GM23338 (cell line): ENCODE measurements around the gene NTM.

Experiments
- CREB1 ChIP-seq: fragments of 250-450 bp; sonication (Bioruptor Pico); IDR thresholded peaks from 2 replicates; pipeline ENCODE4 v1.5.0; 2020; ENCODE audit warnings: low read depth, mild to moderate bottlenecking, moderate library complexity
- CTCF ChIP-seq, 2 experiments: fragments of 200-600 bp in 1 of 2; sonication (generic) in 1 of 2; conservative IDR thresholded peaks; 2 replicates each; pipeline versions ENCODE4 v1.5.1 to v1.6.1; 2016 to 2017; ENCODE audit warnings: antibody characterized with exemption in 2 of 2, low read depth in 2 of 2, mild to moderate bottlenecking in 2 of 2, moderate library complexity in 1 of 2
- EZH2 ChIP-seq: fragments of 200-600 bp; sonication (generic); IDR thresholded peaks from one replicate; pipeline ENCODE4 v1.8.0; 2017; ENCODE audit warnings: antibody characterized with exemption, mild to moderate bottlenecking, low read depth; ENCODE audit not compliant: unreplicated experiment
- EZH2phosphoT487 ChIP-seq: fragments of 200-600 bp; sonication (generic); IDR thresholded peaks from one replicate; pipeline ENCODE4 v1.8.1; 2018; ENCODE audit warnings: antibody characterized with exemption; ENCODE audit not compliant: unreplicated experiment
- JUNB ChIP-seq: IDR thresholded peaks from one replicate; pipeline ENCODE4 v1.6.1; 2016; ENCODE audit warnings: antibody characterized with exemption; ENCODE audit not compliant: unreplicated experiment
- NANOG ChIP-seq: IDR thresholded peaks from 2 replicates; pipeline ENCODE4 v1.6.1; 2016; ENCODE audit warnings: antibody characterized with exemption, borderline replicate concordance
- POLR2AphosphoS5 ChIP-seq: IDR thresholded peaks from 2 replicates; pipeline ENCODE4 v1.6.1; 2016; ENCODE audit warnings: antibody characterized with exemption, low read depth
- REST ChIP-seq: IDR thresholded peaks from one replicate; pipeline ENCODE4 v1.6.1; 2018; ENCODE audit warnings: antibody characterized with exemption; ENCODE audit not compliant: unreplicated experiment
- STAT1 ChIP-seq: IDR thresholded peaks from one replicate; pipeline ENCODE4 v1.6.1; 2016; ENCODE audit warnings: antibody characterized with exemption; ENCODE audit not compliant: unreplicated experiment
- ZNF114 ChIP-seq: fragments of 250-450 bp; sonication (Bioruptor Pico); IDR thresholded peaks from 2 replicates; pipeline ENCODE4 v1.5.0; 2020; ENCODE audit warnings: mild to moderate bottlenecking, moderate library complexity
- ZNF331 ChIP-seq: fragments of 250-450 bp; sonication (Bioruptor Pico); IDR thresholded peaks from 2 replicates; pipeline ENCODE4 v1.5.0; 2020; ENCODE audit warnings: low read depth, mild to moderate bottlenecking, moderate library complexity

GRCh38 chr11:132158696-132159095, 788.3 kb downstream of the NTM start:
- TF ChIP-seq POLR2AphosphoS5 (no peak), CTCF (conservative IDR thresholded peaks at IDR 0.05; ENCODE audit: low read depth in 2 of 2) (no peak), REST (no peak), EZH2 (no peak), JUNB (no peak), STAT1 (no peak), EZH2phosphoT487 (no peak), ZNF331 (CRISPR knock-in tag) (no peak), CREB1 (CRISPR knock-in tag) (no peak), ZNF114 (CRISPR knock-in tag) (no peak), NANOG (no peak)
